ENCODE results near the gene PCSK6. TPM values are rescaled to one million over a fixed set of nuclear protein-coding genes. Genes with fewer than 3 reads are reported as not detected.

The PCSK6 gene
- total RNA-seq, 1 donor = 0.72 TPM

- Histone ChIP-seq H3K9me3 (ENCODE audit: low read depth, low read length) (no peaks in the 10 kb centered on the region), H3K4me1 (ENCODE audit: insufficient read depth, low read length) (peaks cover 41% of the 10 kb centered on the region), H3K4me2 (ENCODE audit: insufficient read depth, low read length) (no peak overlapping the region), H3K36me3 (ENCODE audit: insufficient read depth, low read length) (peaks cover 11% of the 10 kb centered on the region), H3K79me2 (ENCODE audit: insufficient read depth, low read length) (no peaks in the 10 kb centered on the region), H4K20me1 (ENCODE audit: insufficient read depth, low read length) (no peaks in the 10 kb centered on the region), H3K4me3 (ENCODE audit: insufficient read depth, low read length) (no peak overlapping the region), H3K27me3 (ENCODE audit: insufficient read depth, low read length) (no peaks in the 10 kb centered on the region), H3K27ac (ENCODE audit: low read depth, low read length) (peak overlapping the region; percentile 73), H2AFZ (ENCODE audit: low read length) (no peak overlapping the region)
- DNase-seq (ENCODE audit: insufficient read length, low spot score, missing footprints) = no peak
- TF ChIP-seq CTCF (IDR thresholded peaks at IDR 0.05; ENCODE audit: extremely low read depth, low read depth, low read length) = no peak
These were observed 224.4 kb downstream of the PCSK6 start for GRCh38 chr15:101264911-101265641.

- DNase-seq (ENCODE audit: insufficient read length, low spot score, missing footprints) = no peak
- Histone ChIP-seq H3K9me3 (ENCODE audit: low read depth, low read length) (no peaks in the 10 kb centered on the region), H4K20me1 (ENCODE audit: insufficient read depth, low read length) (no peaks in the 10 kb centered on the region), H2AFZ (ENCODE audit: low read length) (no peak overlapping the region), H3K4me2 (ENCODE audit: insufficient read depth, low read length) (no peak overlapping the region), H3K36me3 (ENCODE audit: insufficient read depth, low read length) (peaks cover 4% of the 10 kb centered on the region), H3K4me3 (ENCODE audit: insufficient read depth, low read length) (no peak overlapping the region), H3K4me1 (ENCODE audit: insufficient read depth, low read length) (peaks cover 41% of the 10 kb centered on the region), H3K27ac (ENCODE audit: low read depth, low read length) (no peak overlapping the region), H3K79me2 (ENCODE audit: insufficient read depth, low read length) (no peaks in the 10 kb centered on the region), H3K27me3 (ENCODE audit: insufficient read depth, low read length) (no peaks in the 10 kb centered on the region)
- TF ChIP-seq CTCF (IDR thresholded peaks at IDR 0.05; ENCODE audit: extremely low read depth, low read depth, low read length) = no peak
These were observed 225.5 kb downstream of the PCSK6 start for GRCh38 chr15:101264011-101264410.

- no peak overlapping the region for H3K27ac ChIP-seq (ENCODE audit: low read depth, low read length)
- DNase-seq (ENCODE audit: insufficient read length, low spot score, missing footprints) = no peak
- H3K27me3 ChIP-seq (ENCODE audit: insufficient read depth, low read length) = no peaks in the 10 kb centered on the region
- H3K4me1 ChIP-seq (ENCODE audit: insufficient read depth, low read length) = peaks cover 34% of the 10 kb centered on the region
- no peak overlapping the region for H3K4me2 ChIP-seq (ENCODE audit: insufficient read depth, low read length)
- H3K9me3 ChIP-seq (ENCODE audit: low read depth, low read length) = no peaks in the 10 kb centered on the region
- TF ChIP-seq CTCF (IDR thresholded peaks at IDR 0.05; ENCODE audit: extremely low read depth, low read depth, low read length) = no peak
- no peak overlapping the region for H2AFZ ChIP-seq (ENCODE audit: low read length)
- no peaks in the 10 kb centered on the region for H4K20me1 ChIP-seq (ENCODE audit: insufficient read depth, low read length)
- H3K4me3 ChIP-seq (ENCODE audit: insufficient read depth, low read length) = no peak overlapping the region
- H3K79me2 ChIP-seq (ENCODE audit: insufficient read depth, low read length) = no peaks in the 10 kb centered on the region
- no peaks in the 10 kb centered on the region for H3K36me3 ChIP-seq (ENCODE audit: insufficient read depth, low read length)
These were observed 227.0 kb downstream of the PCSK6 start for GRCh38 chr15:101262551-101262950.

- Histone ChIP-seq H2AFZ (ENCODE audit: low read length) (peak overlapping the region; percentile 45), H3K27me3 (ENCODE audit: insufficient read depth, low read length) (no peaks in the 10 kb centered on the region)
- TF ChIP-seq CTCF (IDR thresholded peaks at IDR 0.05; ENCODE audit: extremely low read depth, low read depth, low read length) = peak; percentile 95
These were observed 231.0 kb downstream of the PCSK6 start for GRCh38 chr15:101258238-101259144.

More at GRCh38 chr15:101258238-101259144, 231.0 kb downstream of the PCSK6 start:
- no peak for DNase-seq (ENCODE audit: insufficient read length, low spot score, missing footprints)
- Histone ChIP-seq H3K27ac (ENCODE audit: low read depth, low read length) (no peak overlapping the region), H3K4me3 (ENCODE audit: insufficient read depth, low read length) (no peak overlapping the region), H4K20me1 (ENCODE audit: insufficient read depth, low read length) (no peaks in the 10 kb centered on the region), H3K79me2 (ENCODE audit: insufficient read depth, low read length) (no peaks in the 10 kb centered on the region), H3K4me1 (ENCODE audit: insufficient read depth, low read length) (peaks cover 12% of the 10 kb centered on the region), H3K4me2 (ENCODE audit: insufficient read depth, low read length) (peak overlapping the region; percentile 6), H3K9me3 (ENCODE audit: low read depth, low read length) (no peaks in the 10 kb centered on the region), H3K36me3 (ENCODE audit: insufficient read depth, low read length) (no peaks in the 10 kb centered on the region)

Data from osteoblast (primary cell).